Esophagus (tissue), 2 donors: ENCODE data around the gene ZBTB4. TPM values are rescaled to one million over a fixed set of nuclear protein-coding genes. Genes with fewer than 3 reads are reported as not detected.

ENCODE experiments used
- H3K27ac ChIP-seq, 2 donors: one replicate each; pipeline ENCODE4 v1.5.1; 2013; ENCODE audit warnings: low read depth in 2 of 2, mild to moderate bottlenecking in 2 of 2, inconsistent platforms in 1 of 2, low read length in 1 of 2, moderate library complexity in 1 of 2
- H3K27me3 ChIP-seq, 2 donors: one replicate each; pipeline ENCODE4 v1.6.1; 2013; ENCODE audit warnings: low read length in 2 of 2, control low read depth in 1 of 2, mild to moderate bottlenecking in 1 of 2; ENCODE audit not compliant: insufficient read depth in 2 of 2, control insufficient read depth in 1 of 2
- H3K36me3 ChIP-seq, 2 donors: one replicate each; pipeline ENCODE4 v1.6.1; 2013; ENCODE audit warnings: low read length in 1 of 2; ENCODE audit not compliant: control insufficient read depth in 2 of 2, insufficient read depth in 2 of 2
- H3K4me1 ChIP-seq, 2 donors: one replicate each; pipeline ENCODE4 v1.6.1; 2013; ENCODE audit warnings: low read length in 1 of 2; ENCODE audit not compliant: control insufficient read depth in 2 of 2, insufficient read depth in 2 of 2
- H3K4me3 ChIP-seq, 2 donors: one replicate each; pipeline ENCODE4 v1.5.1; 2013; ENCODE audit warnings: low read length in 2 of 2, mild to moderate bottlenecking in 2 of 2, low read depth in 1 of 2, moderate library complexity in 1 of 2
- H3K9me3 ChIP-seq, 2 donors: one replicate each; pipeline ENCODE4 v1.6.1; 2013; ENCODE audit warnings: mild to moderate bottlenecking in 2 of 2, low read depth in 1 of 2, low read length in 1 of 2, moderate library complexity in 1 of 2; ENCODE audit not compliant: control insufficient read depth in 2 of 2, insufficient read depth in 1 of 2
- WGBS, 2 donors: extraction: QIAGEN DNeasy Blood & Tissue Kit; methylation state at CpG; one replicate each; pipeline ENCODE4 v1.1.7; 2013; 5-methylcytosine and 5-hydroxymethylcytosine counted together
- polyA plus RNA-seq, 2 donors: library from polyadenylated mRNA; stranded (reverse); fragments of 200-250 nt; gene quantifications; one replicate each; pipeline ENCODE4 v1.2.3, GENCODE V29; 2013
- donor health status: healthy with polysubstance abuse.
- donor health status: Bipolar disorder and iron deficiency.

The ZBTB4 gene
- polyA plus RNA-seq, 2 donors: 15.5 to 19.1 TPM

DNA sequence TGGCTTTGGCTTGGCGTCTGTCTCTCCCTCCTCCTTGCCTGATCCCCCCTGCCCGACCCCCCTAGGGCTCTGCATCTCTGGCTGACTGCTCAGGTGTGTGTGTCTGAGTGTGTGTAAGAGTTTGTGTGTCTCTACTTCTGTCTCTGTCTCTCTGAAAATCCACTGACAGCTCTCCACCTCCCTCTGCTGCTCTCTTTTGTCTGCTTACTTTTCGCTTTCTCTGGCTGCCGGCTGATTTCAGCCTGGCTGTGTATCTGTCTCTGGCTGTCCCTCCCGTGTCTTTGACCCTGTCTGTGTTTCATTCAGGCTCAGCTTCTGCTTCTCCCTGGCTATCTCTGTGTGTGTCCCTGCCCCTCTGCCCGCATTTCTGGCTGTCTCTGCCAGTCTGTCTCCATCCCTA, 63.1 kb downstream of the ZBTB4 start:
- H3K4me3 ChIP-seq: no peak overlapping the region
- H3K36me3 ChIP-seq: no peaks in the 10 kb centered on the region
- no peaks in the 10 kb centered on the region for H3K27me3 ChIP-seq
- no peaks in the 10 kb centered on the region for H3K4me1 ChIP-seq
- H3K9me3 ChIP-seq: no peaks in the 10 kb centered on the region
- H3K27ac ChIP-seq: no peak overlapping the region
- WGBS, 2 donors: 71 to 78% methylated on average over 6 of the region's 6 CpGs

DNA sequence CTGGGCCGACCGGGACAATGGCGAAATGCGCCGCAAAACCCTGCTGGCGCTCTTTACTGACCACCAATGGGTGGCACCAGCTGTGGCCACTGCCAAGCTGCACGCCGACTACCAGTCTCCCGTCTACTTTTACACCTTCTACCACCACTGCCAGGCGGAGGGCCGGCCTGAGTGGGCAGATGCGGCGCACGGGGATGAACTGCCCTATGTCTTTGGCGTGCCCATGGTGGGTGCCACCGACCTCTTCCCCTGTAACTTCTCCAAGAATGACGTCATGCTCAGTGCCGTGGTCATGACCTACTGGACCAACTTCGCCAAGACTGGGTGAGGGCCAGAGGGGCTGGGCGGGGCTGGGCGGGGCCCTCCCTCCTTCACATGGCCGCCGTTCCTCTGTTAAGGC, 63.6 kb downstream of the ZBTB4 start:
- 82 to 83% methylated on average over 23 of the region's 23 CpGs for WGBS, 2 donors
- Histone ChIP-seq H3K9me3 (no peaks in the 10 kb centered on the region), H3K4me1 (no peaks in the 10 kb centered on the region), H3K4me3 (no peak overlapping the region), H3K36me3 (no peaks in the 10 kb centered on the region), H3K27me3 (no peaks in the 10 kb centered on the region), H3K27ac (no peak overlapping the region)

DNA sequence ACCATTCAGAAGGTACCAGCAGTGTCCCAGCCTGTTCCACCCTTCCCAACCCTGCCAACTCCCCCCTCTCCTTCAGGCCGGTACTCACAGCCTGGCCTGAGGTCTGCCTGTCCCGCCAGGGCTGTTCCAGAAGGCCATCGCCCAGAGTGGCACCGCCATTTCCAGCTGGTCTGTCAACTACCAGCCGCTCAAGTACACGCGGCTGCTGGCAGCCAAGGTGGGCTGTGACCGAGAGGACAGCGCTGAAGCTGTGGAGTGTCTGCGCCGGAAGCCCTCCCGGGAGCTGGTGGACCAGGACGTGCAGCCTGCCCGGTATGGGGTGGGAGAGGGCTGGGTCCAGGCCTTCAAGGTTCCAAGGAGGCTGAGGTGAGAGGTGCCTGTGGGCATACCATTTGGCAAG, 64.6 kb downstream of the ZBTB4 start:
- Histone ChIP-seq H3K27ac (no peak overlapping the region), H3K4me1 (no peaks in the 10 kb centered on the region), H3K36me3 (no peaks in the 10 kb centered on the region), H3K9me3 (no peaks in the 10 kb centered on the region), H3K27me3 (no peaks in the 10 kb centered on the region), H3K4me3 (no peak overlapping the region)
- WGBS, 2 donors: 81 to 85% methylated on average over 14 of the region's 14 CpGs

DNA sequence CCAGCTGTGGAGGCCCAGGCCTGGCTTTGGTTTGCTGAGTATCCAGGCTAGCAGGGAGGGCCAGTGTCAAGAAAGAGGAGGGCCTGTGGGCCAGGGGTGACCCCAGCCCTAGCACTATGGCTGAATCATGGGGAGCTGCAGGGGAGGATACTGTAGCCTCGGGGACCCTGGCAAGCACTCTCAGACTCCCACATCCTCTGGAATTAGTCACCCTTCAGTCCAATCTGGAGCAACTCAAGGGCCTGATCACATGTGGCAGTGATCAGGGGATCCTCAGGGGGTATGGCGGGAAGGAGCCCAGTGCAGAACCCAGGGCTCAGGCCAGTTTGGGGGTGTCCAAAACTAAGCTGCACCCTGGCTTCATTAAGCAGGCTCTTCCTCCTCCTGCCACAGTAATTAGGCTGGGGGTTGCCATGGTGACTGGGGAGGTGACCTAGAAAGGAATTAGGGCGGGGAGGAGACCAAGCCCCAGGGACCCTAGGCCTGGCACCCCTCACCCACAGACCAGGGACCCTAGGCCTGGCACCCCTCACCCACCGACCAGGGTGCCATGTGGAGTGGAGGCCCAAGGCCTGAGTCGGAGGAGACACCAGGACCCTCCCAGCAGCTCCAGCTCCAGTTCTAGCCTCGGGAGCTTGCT, 66.0 kb downstream of the ZBTB4 start:
- 70 to 71% methylated on average over 6 of the region's 6 CpGs for WGBS, 2 donors
- H3K4me3 ChIP-seq: no peak overlapping the region
- no peak overlapping the region for H3K27ac ChIP-seq
- H3K27me3 ChIP-seq: no peaks in the 10 kb centered on the region
- no peaks in the 10 kb centered on the region for H3K9me3 ChIP-seq
- no peaks in the 10 kb centered on the region for H3K4me1 ChIP-seq
- H3K36me3 ChIP-seq: peaks cover 0 to 7% of the 10 kb centered on the region in 2 donors

GRCh38 chr17:7411427-7411750, 68.0 kb downstream of the ZBTB4 start:
- WGBS, 2 donors: 93 to 94% methylated on average over 5 to 8 of the region's 8 CpGs
- no peaks in the 10 kb centered on the region for H3K27me3 ChIP-seq
- H3K4me3 ChIP-seq: no peak overlapping the region
- peaks cover 0 to 7% of the 10 kb centered on the region in 2 donors for H3K36me3 ChIP-seq
- H3K27ac ChIP-seq: no peak overlapping the region
- H3K9me3 ChIP-seq: no peaks in the 10 kb centered on the region
- H3K4me1 ChIP-seq: no peaks in the 10 kb centered on the region

GRCh38 chr17:7410634-7411426, 68.6 kb downstream of the ZBTB4 start:
- 84 to 90% methylated on average over 25 of the region's 25 CpGs for WGBS, 2 donors
- H3K9me3 ChIP-seq: no peaks in the 10 kb centered on the region
- no peak overlapping the region for H3K4me3 ChIP-seq
- no peaks in the 10 kb centered on the region for H3K4me1 ChIP-seq
- H3K27me3 ChIP-seq: no peaks in the 10 kb centered on the region
- no peak overlapping the region for H3K27ac ChIP-seq
- peaks cover 0 to 7% of the 10 kb centered on the region in 2 donors for H3K36me3 ChIP-seq

DNA sequence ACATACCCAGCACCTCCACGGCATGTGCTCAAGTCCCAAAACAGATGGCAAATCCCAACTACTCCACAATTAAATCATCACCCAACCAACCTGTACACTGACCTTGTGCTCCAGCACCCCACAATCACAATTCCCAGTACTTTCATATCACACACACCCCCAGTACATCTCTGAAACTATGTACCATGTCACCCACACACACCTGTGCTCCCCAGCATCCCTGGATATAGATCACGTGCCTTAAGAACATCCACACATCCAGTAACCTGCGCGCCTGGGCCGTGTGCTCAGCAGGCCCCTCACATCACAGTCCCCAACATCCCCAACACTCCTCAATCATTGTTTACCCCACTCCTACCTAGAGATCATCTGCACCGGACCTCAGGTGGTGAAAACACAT, 69.7 kb downstream of the ZBTB4 start:
- Histone ChIP-seq H3K9me3 (no peaks in the 10 kb centered on the region), H3K4me1 (peaks cover 0 to 2% of the 10 kb centered on the region in 2 donors), H3K27ac (no peak overlapping the region), H3K4me3 (no peak overlapping the region), H3K27me3 (no peaks in the 10 kb centered on the region), H3K36me3 (peaks cover 0 to 7% of the 10 kb centered on the region in 2 donors)
- 90 to 91% methylated on average over 6 of the region's 6 CpGs for WGBS, 2 donors

Other genes with a start within 250 kb of the ZBTB4 start
- gene DVL2, start 245.1 kb downstream of the ZBTB4 start, polyA plus RNA-seq: 10 to 100 TPM; 20.8 to 32.2 TPM
- 10 to 100 TPM; 22.4 to 29.6 TPM for gene PHF23, start 240.2 kb downstream of the ZBTB4 start, polyA plus RNA-seq
- 100 to 1,000 TPM; 354 to 393 TPM for gene GABARAP, start 237.2 kb downstream of the ZBTB4 start, polyA plus RNA-seq
- gene CTDNEP1, start 227.9 kb downstream of the ZBTB4 start, polyA plus RNA-seq: 10 to 100 TPM; 42.4 to 58.5 TPM
- 10 to 100 TPM; 14.7 to 39.0 TPM for gene ELP5, start 227.4 kb downstream of the ZBTB4 start, polyA plus RNA-seq
- gene CLDN7, start 217.2 kb downstream of the ZBTB4 start, polyA plus RNA-seq: 100 to 1,000 TPM; 271 to 275 TPM
- 1 to 10 TPM; 5.4 to 7.6 TPM for gene SLC2A4, start 197.9 kb downstream of the ZBTB4 start, polyA plus RNA-seq
- gene YBX2, start 185.0 kb downstream of the ZBTB4 start, polyA plus RNA-seq: 10 to 100 TPM in 1 of 2 donors, 1 to 10 TPM in 1; 2.8 to 13.0 TPM
- 100 to 1,000 TPM; 597 to 599 TPM for gene EIF5A, start 172.0 kb downstream of the ZBTB4 start, polyA plus RNA-seq
- 10 to 100 TPM; 54.5 to 56.5 TPM for gene GPS2, start 164.3 kb downstream of the ZBTB4 start, polyA plus RNA-seq
- gene NEURL4, start 150.3 kb downstream of the ZBTB4 start, polyA plus RNA-seq: 10 to 100 TPM; 15.7 to 32.1 TPM
- gene ACAP1, start 143.1 kb downstream of the ZBTB4 start, polyA plus RNA-seq: 1 to 10 TPM; 5.3 to 9.7 TPM
- 10 to 100 TPM; 39.3 to 75.9 TPM for gene KCTD11, start 127.5 kb downstream of the ZBTB4 start, polyA plus RNA-seq
- gene TMEM95, start 124.5 kb downstream of the ZBTB4 start, polyA plus RNA-seq: under 1 TPM in 1 of 2 donors, not detected in 1; 0.18 TPM
- gene TNK1, start 98.5 kb downstream of the ZBTB4 start, polyA plus RNA-seq: 1 to 10 TPM; 6.1 to 9.3 TPM
- gene PLSCR3, start 85.1 kb downstream of the ZBTB4 start, polyA plus RNA-seq: 10 to 100 TPM; 24.7 to 31.0 TPM
- gene TMEM256, start 75.5 kb downstream of the ZBTB4 start, polyA plus RNA-seq: 100 to 1,000 TPM; 105 to 158 TPM
- 1 to 10 TPM; 4.2 to 5.5 TPM for gene NLGN2, start 71.8 kb downstream of the ZBTB4 start, polyA plus RNA-seq
- gene SPEM1, start 59.3 kb downstream of the ZBTB4 start, polyA plus RNA-seq: not detected
- not detected for gene SPEM2, start 54.0 kb downstream of the ZBTB4 start, polyA plus RNA-seq
- gene SPEM3, start 50.8 kb downstream of the ZBTB4 start, polyA plus RNA-seq: not detected
- 1 to 10 TPM; 6.8 to 9.8 TPM for gene TMEM102, start 44.2 kb downstream of the ZBTB4 start, polyA plus RNA-seq
- 10 to 100 TPM in 1 of 2 donors, 1 to 10 TPM in 1; 5.6 to 16.5 TPM for gene FGF11, start 40.1 kb downstream of the ZBTB4 start, polyA plus RNA-seq
- gene CHRNB1, start 34.6 kb downstream of the ZBTB4 start, polyA plus RNA-seq: 1 to 10 TPM; 7.0 to 7.4 TPM
- gene SLC35G6, start 1.8 kb upstream of the ZBTB4 start, polyA plus RNA-seq: under 1 TPM in 1 of 2 donors, not detected in 1; 0.01 TPM
- gene POLR2A, start 4.7 kb upstream of the ZBTB4 start, polyA plus RNA-seq: 10 to 100 TPM; 33.8 to 56.6 TPM
- 10 to 100 TPM in 1 of 2 donors, 1 to 10 TPM in 1; 8.0 to 13.0 TPM for gene TNFSF12, start 69.4 kb upstream of the ZBTB4 start, polyA plus RNA-seq
- 1 to 10 TPM; 5.4 to 5.6 TPM for gene TNFSF13, start 79.1 kb upstream of the ZBTB4 start, polyA plus RNA-seq
- gene SENP3, start 82.3 kb upstream of the ZBTB4 start, polyA plus RNA-seq: 10 to 100 TPM; 21.6 to 33.6 TPM
- 10 to 100 TPM; 30.5 to 62.4 TPM for gene CD68, start 100.0 kb upstream of the ZBTB4 start, polyA plus RNA-seq
- 10 to 100 TPM; 56.9 to 60.0 TPM for gene MPDU1, start 104.2 kb upstream of the ZBTB4 start, polyA plus RNA-seq
- gene SOX15, start 110.5 kb upstream of the ZBTB4 start, polyA plus RNA-seq: 10 to 100 TPM; 73.3 to 94.3 TPM
- gene FXR2, start 135.3 kb upstream of the ZBTB4 start, polyA plus RNA-seq: 10 to 100 TPM; 14.7 to 19.0 TPM
- gene SAT2, start 148.2 kb upstream of the ZBTB4 start, polyA plus RNA-seq: 10 to 100 TPM; 54.0 to 61.2 TPM
- gene SHBG, start 150.5 kb upstream of the ZBTB4 start, polyA plus RNA-seq: under 1 TPM in 1 of 2 donors, not detected in 1; 0.14 TPM
- under 1 TPM; 0.24 to 0.51 TPM for gene ATP1B2, start 171.3 kb upstream of the ZBTB4 start, polyA plus RNA-seq
- gene TP53, start 207.9 kb upstream of the ZBTB4 start, polyA plus RNA-seq: 10 to 100 TPM; 20.5 to 22.3 TPM
- gene WRAP53, start 208.8 kb upstream of the ZBTB4 start, polyA plus RNA-seq: 10 to 100 TPM in 1 of 2 donors, 1 to 10 TPM in 1; 5.5 to 13.3 TPM
- 1 to 10 TPM in 1 of 2 donors, under 1 TPM in 1; 0.67 to 1.3 TPM for gene EFNB3, start 225.6 kb upstream of the ZBTB4 start, polyA plus RNA-seq
- under 1 TPM; 0.06 to 0.10 TPM for gene DNAH2, start 238.1 kb upstream of the ZBTB4 start, polyA plus RNA-seq